NCI-H748 (cell line): ENCODE results near the gene RTN4RL2.

ENCODE experiments used
- DNase-seq: peaks from one replicate; lab custom pipeline; 2025; ENCODE audit not compliant: unreplicated experiment; lab: John Stamatoyannopoulos, UW

Gene RTN4RL2

DNA sequence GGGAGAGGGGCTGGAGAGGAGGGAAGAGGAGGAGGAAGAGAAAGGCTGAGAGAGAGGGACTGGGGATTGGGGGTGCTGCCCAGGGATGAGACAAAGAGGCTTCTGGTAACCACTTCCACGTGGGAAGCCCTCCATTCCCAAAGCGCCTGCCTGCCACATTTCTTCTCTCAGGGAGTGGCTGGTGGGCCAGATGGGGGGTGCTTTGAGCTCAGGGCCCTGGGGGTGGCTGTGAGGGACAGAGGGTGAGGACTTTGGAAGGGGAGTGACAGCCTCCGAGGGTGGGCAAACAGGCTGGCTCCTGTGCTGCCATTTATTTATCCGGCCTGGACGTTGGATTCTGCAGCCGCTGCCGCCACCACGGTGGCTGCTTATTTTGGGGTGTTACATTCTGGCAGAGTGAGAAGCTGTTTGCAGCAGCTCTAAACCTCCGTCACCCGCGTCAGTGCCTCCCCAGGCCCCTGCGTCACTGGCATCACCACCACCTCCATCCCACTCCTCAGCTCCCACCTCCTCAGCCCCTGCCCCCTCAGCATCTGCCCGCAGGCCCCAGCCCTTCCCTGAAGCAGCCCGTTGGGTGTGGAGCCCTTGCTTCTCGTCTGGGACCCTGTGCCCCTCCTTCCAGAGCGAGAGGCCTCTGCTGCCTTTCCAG lies 1.6 kb downstream of the RTN4RL2 start:
- no peak for DNase-seq

DNA sequence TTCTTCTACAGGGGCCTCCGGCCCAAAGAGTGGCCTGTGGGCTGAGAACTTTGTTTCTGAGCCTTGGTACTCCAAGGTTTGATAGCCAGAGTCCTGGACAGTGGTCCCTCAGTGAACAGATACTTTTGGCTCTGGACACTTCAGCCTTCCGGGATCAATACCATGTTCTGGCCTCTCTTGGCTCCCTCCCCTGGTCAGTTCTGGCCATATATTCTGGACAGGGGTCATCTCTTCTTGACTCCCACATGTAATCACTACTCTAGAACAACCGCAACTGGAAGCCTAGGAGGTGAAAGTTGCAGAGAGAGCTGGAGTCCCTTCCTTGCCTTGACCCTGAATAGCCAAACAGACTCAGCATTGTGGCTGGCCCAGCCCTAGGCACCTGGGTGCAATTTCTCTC lies 2.3 kb downstream of the RTN4RL2 start:
- no peak for DNase-seq

DNA sequence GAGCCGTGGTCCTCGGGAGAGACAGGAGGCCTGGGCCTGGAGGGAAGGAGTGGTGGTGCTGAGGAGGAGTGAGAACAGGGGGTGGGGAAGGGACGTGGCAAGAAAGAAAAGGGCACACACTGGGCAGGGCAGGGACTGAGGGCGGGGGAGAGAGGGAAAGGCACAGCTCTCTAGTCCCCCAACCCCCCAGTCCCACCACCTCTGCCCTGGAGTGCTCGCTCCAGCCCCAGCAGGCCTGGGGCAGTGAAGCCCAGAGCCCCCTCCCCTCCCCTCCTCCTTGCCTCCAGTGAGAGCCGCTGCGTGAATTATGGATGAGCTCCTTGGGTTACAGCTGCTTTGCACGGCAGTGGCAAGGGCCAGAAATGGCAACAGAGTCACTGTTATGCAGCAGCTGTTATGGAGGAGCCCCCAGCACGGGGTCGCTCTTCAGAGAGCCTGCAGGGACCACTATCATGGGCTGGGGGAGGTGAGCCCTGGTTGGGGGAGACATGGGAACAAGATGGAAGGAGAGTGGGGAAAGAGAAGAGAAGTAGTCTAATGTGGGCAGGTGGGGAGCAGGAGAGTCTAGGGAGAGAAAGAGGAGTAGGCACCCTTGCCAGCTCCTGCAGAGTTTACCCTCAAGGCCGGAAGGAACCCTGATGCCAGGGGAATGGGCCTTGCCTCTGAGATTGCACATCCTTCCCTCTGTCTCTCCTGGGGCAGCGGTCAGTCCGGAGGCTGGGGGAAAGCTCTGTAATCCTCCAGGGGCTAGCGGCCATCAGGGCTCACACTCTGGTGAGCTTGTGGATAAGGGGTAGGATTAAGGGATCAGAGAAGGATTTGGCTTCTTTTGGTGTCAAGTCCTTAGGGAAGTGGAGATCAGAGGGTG lies 3.6 kb downstream of the RTN4RL2 start:
- DNase-seq = no peak

DNA sequence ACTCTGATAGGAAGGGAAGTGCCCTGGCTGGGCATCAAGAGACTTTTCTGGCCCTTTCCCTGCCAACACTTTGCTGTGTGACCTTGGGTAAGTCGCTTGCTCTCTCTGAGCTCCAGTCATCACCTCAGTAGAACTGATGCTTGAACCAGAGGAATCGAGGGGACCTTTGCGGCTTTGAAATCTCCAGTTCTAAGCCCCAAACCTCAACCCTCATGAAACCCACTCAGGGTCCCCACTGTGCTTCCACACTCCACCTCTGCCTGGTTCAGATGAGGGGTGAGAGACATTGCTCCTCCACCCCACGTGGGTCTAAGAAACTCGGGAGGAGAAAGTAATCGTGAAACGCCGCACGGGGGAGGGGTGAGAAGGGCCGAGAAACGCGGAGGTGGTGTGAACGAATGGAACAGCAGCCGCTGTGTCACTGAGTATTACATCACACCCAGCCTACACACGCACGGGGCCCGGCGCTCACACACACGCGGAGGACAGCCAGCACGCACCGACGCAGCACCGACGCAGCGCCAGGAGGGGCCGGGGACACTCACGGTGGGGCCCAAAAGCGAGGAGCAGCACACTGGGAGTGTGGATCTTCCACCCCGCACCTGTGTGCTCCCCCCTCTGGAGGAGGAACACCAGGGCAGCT lies 4.3 kb downstream of the RTN4RL2 start:
- no peak for DNase-seq

DNA sequence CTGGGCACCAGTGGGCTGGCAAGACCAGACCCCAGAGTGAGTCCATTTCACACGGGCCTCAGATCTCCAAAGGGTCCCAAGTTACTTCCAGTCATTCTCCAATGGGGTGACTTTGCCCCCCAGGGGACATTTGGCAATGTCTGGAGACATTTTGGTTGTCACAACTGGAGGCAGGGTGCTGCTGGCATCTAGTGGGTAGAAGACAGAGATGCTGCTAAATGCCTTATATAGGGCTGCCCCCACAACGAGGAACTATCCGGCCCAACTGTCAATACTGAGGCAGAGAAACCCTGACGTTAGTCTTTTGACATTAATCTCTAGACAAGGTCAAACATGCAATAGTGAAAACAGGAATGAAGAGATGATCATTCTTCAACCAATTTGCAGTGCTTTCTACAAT lies 6.4 kb downstream of the RTN4RL2 start:
- DNase-seq = no peak

DNA sequence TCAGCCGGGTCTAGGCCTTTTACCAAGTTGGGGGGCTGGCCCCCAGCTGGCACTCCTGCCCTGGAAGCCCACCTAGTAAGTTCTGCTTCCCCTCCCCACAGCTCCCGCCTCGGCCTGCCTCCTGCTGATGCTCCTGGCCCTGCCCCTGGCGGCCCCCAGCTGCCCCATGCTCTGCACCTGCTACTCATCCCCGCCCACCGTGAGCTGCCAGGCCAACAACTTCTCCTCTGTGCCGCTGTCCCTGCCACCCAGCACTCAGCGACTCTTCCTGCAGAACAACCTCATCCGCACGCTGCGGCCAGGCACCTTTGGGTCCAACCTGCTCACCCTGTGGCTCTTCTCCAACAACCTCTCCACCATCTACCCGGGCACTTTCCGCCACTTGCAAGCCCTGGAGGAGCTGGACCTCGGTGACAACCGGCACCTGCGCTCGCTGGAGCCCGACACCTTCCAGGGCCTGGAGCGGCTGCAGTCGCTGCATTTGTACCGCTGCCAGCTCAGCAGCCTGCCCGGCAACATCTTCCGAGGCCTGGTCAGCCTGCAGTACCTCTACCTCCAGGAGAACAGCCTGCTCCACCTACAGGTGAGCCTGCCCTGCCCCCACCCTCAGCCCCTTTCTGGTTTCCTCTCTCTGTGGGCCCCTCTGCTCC lies 7.3 kb downstream of the RTN4RL2 start:
- DNase-seq = no peak

DNA sequence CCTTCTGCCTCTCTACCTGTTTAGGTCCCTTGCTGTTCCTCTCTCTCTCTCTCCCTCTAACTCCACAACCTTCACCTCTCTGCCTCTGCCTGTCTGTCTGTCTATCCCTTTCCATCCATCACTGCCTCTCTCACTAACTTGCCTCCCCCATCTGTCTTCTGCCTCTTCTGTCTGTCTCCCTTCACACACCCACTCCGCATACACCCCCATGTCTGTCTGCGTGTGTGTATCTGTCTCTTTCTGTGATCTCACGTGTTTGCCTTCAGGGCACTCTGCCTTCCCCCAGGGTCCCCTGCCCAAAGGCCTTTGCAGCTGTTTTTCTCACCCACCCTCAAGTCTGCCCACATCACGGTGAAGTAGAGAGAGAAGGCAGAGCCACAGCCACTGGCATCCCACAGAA lies 7.9 kb downstream of the RTN4RL2 start:
- DNase-seq = no peak

DNA sequence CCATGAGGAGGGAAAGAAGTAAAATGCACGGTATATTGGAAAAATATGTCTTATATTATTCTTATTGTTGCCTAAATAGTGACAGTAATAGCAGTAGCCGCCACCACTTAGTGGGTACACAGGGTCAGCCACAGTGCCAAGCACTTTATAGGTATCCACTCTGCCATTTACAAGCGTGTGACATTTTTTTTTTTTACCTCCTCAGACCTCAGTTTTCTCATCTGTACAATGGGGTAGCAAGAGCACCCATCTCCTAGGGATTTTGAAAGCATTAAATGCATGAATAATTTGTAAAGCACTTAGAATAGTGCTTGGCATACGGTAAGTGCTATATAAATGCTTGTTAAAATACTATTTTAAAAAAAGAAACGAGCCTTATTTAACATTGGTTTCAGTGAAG lies 8.9 kb downstream of the RTN4RL2 start:
- no peak for DNase-seq

DNA sequence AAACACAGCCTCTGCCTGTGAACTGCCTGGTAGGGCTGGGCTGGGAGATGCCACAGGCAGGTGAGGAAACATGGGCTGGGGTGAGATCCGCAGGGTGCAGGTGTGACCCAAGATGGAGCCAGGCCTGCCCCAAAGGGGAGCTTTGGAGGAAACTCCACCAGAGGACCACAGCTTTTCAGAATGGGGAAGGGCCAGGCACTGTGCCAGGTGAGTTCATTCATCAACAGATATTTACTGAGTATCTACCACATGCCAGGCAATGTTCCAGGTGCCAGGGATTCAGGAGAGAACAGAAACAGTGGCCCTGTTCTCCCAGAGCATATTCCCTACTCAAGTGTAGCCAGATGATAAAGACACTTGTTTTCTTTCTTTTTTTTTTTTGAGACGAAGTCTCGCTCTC lies 11.2 kb downstream of the RTN4RL2 start:
- DNase-seq = no peak

DNA sequence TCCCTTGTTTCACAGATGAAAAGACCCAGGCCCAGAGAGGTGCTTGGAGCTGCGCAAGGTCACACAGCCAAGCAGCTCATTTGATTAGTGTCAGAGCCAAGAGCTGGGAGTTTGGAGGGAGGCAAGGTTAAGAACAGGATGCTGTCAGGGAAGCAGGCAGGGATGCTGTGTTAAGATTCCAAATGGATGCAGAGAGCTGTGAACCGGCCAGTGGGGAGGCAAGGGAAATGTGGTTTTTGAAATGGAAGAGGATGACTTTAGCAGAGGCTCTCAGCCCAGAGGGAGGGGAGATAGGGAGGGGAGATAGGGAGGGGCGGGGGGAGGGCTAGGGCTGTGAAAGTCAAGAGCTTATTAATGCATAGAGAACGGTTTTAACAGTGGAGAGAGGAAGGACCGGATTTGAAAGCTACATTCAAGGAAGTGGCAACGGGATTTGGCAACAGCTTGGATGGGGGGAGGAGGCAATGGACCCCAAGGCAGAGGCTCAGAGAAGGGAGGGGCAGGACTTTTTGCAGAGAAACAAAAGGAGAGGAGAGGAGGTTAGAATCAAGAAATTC lies 13.0 kb downstream of the RTN4RL2 start:
- DNase-seq = no peak

DNA sequence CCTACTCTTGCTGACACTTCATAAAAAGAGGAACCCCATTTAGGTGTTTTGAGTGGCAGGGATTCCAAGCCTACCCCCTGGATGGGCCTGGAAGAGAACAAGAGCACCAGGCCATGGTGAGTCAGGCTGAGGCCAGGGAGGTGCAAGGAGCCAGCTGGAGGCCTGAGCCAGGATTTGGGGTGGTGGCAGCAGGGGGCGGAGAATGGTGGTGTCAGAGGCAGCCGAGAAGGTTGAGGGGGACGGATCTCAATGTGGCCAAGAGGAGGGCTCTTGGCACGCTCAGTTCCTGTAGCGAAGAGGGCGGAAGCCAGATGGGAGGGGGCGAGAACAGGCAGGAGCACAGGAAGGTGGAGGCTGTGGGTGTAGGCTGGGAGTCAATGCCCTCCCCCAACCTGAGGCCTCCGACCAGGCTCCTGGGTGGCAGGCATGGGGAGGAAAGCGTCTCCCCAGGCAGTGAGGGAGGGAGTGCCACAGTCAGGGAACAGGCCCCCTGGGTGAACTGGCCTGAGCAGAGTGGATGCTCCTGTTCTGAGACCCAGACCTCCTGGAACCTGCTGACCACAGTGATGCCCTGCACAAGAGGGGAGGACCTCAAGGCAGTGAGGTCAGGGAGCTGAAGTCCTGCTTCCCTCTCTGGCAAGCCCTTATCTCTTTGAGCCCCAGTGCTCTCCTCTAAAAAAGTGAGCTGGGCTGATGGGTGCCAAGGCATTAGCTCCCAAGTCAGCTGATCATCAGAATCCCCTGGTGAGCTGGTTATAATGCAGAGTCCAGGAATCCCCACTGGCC lies 13.9 kb downstream of the RTN4RL2 start:
- DNase-seq = no peak

DNA sequence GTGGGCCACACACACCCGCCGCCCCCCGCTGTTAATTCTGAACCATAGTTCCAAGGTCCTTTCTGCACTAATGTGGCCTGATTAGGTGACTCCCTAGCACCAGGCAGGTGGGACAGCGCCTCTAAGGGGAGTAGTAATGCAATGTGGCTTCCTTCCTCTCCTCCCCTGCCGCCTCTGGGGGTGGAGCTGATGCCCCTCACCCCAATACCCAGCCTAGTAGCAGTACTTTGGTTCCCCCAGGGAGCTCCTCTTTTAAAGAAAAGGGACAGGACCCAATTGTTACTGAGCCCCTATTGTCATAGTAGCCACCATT lies 14.4 kb downstream of the RTN4RL2 start:
- no peak for DNase-seq

DNA sequence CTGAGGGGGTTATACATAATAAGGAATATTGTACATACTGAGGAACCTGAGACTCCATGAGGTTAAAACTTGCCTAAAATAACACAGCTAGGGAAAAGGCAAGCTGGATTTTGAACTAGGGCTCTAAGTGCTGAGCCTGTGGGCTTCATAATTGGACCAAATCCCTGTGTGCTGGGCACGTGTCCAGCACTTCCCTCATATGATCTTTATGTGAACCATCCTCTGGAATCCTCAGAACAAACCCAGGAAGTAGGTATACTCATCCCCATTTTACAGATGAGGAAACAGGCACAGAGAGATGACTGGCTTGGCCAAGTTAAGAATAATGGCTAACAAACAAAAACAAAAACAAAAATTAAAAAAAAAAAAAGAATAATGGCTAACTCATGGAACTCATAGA lies 14.9 kb downstream of the RTN4RL2 start:
- no peak for DNase-seq

DNA sequence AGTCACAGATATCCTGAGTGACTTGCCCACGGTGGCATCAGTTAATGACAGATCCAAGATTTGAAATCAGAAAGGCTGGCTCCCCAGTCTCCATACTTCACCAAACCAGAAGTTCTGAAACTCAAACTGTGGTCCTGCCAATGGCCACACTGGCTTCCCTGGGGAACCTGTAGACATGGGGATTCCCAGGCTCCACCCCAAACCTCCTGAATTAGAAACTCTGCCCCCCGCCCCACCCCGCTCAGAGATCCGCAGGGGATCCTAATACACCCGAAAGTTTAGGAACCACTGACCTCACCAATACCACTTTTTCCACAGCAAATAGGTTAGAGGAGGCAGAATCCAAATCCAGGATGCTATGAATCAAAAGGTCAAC lies 15.3 kb downstream of the RTN4RL2 start:
- no peak for DNase-seq

DNA sequence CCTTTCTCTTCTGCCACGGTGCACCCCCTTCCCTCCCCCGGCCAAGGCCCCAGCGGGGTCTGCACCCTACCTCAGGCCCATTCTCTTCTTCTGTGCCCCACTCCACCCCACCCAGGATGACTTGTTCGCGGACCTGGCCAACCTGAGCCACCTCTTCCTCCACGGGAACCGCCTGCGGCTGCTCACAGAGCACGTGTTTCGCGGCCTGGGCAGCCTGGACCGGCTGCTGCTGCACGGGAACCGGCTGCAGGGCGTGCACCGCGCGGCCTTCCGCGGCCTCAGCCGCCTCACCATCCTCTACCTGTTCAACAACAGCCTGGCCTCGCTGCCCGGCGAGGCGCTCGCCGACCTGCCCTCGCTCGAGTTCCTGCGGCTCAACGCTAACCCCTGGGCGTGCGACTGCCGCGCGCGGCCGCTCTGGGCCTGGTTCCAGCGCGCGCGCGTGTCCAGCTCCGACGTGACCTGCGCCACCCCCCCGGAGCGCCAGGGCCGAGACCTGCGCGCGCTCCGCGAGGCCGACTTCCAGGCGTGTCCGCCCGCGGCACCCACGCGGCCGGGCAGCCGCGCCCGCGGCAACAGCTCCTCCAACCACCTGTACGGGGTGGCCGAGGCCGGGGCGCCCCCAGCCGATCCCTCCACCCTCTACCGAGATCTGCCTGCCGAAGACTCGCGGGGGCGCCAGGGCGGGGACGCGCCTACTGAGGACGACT lies 15.9 kb downstream of the RTN4RL2 start:
- DNase-seq = peak; percentile 56

DNA sequence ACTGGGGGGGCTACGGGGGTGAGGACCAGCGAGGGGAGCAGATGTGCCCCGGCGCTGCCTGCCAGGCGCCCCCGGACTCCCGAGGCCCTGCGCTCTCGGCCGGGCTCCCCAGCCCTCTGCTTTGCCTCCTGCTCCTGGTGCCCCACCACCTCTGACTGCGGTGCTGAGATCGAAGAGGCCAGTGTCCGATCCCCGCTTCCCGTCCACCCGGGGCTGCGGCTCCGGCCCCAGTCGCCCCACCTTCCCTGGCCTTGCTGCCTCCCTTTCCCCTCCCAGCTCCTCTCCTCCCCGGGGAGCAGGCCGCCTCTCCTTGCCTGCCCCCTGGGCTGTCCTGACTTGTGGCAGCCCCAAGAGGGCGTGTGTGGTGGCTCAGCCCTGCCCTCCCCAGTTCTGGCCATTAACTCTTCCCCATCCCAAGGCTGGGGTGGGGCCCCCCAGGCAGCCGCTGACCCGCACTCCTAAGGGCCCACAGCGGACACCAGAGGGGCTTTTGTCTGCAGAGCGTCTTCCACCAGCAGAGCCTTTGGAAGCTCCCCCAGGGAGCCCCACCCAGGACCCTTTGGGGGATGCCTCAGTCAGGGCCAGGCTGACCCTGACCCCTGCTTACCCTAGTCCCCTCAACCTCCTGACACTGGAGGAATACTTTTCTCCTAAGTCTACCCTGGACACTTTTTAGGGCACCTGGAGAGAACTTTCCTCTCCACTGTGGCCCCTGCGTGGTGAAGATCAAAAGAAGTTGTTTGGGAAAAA lies 16.6 kb downstream of the RTN4RL2 start:
- peak; percentile 20 for DNase-seq

DNA sequence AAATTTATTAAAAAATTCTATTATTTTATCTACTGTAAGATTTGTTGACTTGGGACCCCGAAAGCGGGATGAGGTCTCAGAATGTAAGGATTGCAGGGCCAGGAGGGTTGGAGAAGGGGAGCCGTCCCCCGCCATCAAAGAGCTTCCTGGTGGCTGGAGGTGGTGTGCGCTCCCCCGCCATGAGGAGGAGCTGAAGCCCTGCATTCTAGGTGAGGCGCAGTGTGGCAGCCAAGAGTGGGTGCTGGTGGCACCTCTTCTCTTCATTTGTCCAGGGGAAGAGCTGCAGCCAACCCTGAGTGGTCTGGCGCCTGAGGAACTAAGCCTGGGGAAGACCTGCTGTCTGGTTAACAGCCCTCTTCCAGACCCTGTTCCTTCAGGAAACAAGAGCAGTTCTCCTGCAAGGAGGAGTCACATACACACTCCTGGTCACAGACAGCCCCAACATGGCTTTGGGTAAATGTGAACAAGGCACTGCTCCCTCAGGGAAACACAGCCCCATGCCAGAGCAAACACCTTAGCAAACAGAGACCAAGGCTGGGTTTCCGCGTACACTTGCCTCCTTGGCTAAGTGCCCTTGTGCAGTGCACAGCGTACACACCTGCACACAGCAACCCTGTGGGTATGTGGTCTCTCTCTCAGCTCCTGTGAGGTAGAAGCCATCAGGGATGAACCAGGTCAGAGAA lies 17.3 kb downstream of the RTN4RL2 start:
- no peak for DNase-seq

DNA sequence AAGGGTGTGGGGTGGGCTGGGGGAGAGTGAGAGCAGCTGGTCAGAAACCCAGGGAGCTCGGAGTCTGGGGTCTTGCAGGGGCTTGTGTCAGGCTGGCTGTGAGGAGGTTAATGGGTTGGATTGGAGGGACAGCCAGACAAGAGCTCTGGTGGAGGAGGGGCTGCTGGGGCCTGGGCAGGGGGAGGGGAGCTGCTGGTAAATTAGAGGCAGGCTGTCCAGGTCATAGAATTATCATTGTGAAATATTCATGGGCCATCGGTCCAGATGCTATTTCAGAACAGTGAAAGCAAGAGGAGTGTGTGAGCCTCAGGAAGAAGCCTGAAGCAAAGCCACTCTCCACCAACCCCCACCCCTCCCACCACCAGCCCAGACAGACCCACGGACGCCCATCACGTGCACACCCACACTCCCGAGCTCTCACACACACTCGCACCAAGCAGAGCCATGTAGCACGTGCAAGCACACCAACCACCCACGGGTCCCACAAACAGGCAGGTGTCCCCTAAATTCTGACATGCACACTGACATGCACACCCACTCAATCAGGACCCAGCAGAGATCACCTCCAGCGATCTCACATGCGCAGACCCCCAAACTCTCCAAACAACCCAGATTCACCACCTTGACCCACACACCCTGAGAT lies 18.8 kb downstream of the RTN4RL2 start:
- no peak for DNase-seq
